Activated CD8-positive, alpha-beta memory T cell treated with anti-CD3 and anti-CD28 coated beads for 48 hours (primary cell): ENCODE measurements around the gene TMPRSS6.

Experiments used
- DNase-seq, 3 experiments: peaks; one replicate each; pipeline ENCODE4 v3.0.0-alpha.2; 2020; ENCODE audit warnings: low read depth in 2 of 3, low spot score in 2 of 3

The TMPRSS6 gene

GRCh38 chr22:37140686-37141323 is 31.3 kb upstream of the TMPRSS6 start:
- no peak for DNase-seq

GRCh38 chr22:37139762-37140161 is 30.2 kb upstream of the TMPRSS6 start:
- DNase-seq = no peak

GRCh38 chr22:37138849-37139561 is 29.5 kb upstream of the TMPRSS6 start:
- no peak for DNase-seq

- no peak for DNase-seq
Observed at GRCh38 chr22:37137903-37138665, 28.6 kb upstream of the TMPRSS6 start.

GRCh38 chr22:37137131-37137530 is 27.6 kb upstream of the TMPRSS6 start:
- DNase-seq = no peak

- DNase-seq = no peak
Observed at GRCh38 chr22:37135023-37135422, 25.5 kb upstream of the TMPRSS6 start.

GRCh38 chr22:37133304-37134018 is 23.9 kb upstream of the TMPRSS6 start:
- DNase-seq = no peak

GRCh38 chr22:37132773-37133172 is 23.3 kb upstream of the TMPRSS6 start:
- no peak for DNase-seq

- no peak for DNase-seq
Observed at GRCh38 chr22:37129866-37130441, 20.4 kb upstream of the TMPRSS6 start.

- no peak for DNase-seq
Observed at GRCh38 chr22:37128555-37129281, 19.2 kb upstream of the TMPRSS6 start.

- no peak for DNase-seq
Observed at GRCh38 chr22:37127350-37127878, 17.9 kb upstream of the TMPRSS6 start.

- no peak for DNase-seq
Observed at GRCh38 chr22:37126882-37127281, 17.4 kb upstream of the TMPRSS6 start.

- DNase-seq = no peak
Observed at GRCh38 chr22:37126383-37126782, 16.9 kb upstream of the TMPRSS6 start.

GRCh38 chr22:37123649-37124048 is 14.1 kb upstream of the TMPRSS6 start:
- DNase-seq = no peak

GRCh38 chr22:37122598-37123180 is 13.2 kb upstream of the TMPRSS6 start:
- no peak for DNase-seq

GRCh38 chr22:37121887-37122591 is 12.5 kb upstream of the TMPRSS6 start:
- peak; percentile 71 to 86 (median 75) for DNase-seq

GRCh38 chr22:37120569-37121340 is 11.2 kb upstream of the TMPRSS6 start:
- DNase-seq = no peak

- no peak for DNase-seq
Observed at GRCh38 chr22:37119872-37120271, 10.4 kb upstream of the TMPRSS6 start.
